Stimulated activated CD8-positive, alpha-beta memory T cell treated with anti-CD3 and anti-CD28 coated beads, Interleukin-7, amount 100 ng/mL, for 4 hours (primary cell): Measurements from ENCODE around the gene UBE2E2.

Experiments
- DNase-seq, 2 donors: peaks; one replicate each; pipeline ENCODE4 v3.0.0-alpha.2; 2020; ENCODE audit warnings: low read depth in 2 of 2

Gene UBE2E2

DNA sequence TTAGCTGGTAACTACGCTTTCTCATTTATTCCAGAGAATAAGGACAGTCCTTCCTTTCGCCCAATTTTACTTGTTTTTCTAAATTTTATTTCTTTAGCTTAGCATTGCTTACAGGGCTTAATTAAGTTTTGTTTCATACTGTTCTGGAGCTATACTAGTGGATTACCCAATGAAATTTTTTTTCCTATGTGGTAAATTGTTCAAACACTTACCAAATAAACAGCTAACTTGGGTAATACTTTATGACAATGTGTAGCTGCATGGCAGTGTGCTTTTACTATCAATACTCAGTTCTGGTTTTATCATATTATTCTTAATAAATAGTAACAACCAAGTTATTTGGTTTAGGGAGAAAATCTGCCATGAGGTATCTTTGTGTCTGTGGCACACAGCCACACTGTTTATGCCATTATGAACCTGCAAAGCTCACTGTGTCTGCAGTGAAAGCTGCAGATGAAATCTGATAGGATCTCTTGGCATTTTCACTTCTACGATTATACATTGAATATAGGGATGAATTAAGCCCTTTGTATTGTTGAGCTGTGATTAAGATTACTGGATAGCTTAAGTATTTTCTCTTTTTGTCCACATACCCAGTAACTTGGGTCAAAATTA, 37.2 kb downstream of the UBE2E2 start:
- DNase-seq, result no peak

DNA sequence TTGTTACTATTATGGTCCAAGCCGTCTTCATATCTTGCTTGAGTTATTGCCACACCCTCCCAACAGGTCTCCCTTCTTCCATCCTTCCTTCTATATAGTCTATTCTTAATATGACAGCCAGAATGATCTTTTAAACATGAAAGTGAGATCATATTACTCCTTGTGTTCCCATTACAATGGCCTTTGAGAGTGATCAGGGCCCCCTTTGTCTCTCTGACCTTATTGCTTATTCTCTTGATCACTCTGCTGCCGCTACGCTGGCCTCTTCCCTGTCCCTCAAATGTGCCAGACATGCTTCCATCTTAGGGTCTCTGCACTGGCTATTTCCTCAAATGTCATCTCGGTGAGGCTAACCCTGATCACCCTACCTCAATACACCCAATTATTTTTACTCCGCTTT, 38.1 kb downstream of the UBE2E2 start:
- no peak for DNase-seq

DNA sequence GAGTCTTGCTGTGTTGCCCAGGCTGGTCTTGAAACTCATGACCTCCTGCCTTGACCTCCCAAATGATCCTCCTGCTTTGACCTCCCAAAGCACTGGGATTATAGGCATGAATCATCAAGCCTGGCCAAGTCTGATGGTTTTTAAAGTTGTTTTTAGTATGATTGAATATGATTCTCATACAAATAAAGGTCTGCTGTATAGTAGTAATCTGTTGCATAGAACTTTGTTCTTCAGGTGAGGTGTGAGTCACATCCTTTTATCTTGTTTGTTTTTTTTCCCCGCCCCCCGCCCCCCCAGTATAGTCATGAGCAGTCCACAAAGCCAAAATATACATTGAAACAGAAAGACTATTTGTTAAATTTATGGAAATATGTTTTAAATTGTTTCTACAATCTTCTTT, 39.0 kb downstream of the UBE2E2 start:
- DNase-seq, result no peak

DNA sequence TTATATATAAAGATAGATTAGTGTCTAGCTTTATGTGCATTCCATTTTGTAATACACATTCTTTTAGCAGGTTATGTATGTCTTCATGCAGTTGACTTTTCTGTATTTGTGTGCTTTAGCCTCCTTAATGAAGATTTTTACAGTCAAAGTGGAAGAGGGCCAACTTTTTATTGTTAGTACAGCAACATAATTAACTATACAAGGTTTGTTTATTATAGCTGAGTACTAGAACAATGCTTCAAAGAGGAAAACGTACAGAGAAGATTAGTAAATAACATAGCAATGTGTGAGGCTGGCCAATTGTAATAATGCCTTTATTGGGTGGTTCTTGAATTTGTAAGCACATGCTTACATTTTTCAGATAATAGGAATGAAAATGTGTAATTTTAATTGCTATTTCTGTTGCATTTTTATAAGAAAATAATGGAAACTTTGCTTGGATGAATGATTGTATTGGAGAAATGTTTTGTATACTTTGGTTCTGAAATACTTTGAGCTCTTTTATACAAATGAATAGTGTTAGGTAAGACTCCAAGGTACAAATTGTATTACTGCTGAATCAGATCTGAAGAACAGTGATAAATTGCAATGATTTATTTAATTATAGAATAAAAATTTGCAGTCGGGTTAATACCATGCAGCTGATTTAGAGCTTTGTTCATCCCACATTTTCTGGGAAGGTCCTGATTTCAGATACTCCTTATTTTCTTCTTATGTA, 41.4 kb downstream of the UBE2E2 start:
- DNase-seq, result no peak

DNA sequence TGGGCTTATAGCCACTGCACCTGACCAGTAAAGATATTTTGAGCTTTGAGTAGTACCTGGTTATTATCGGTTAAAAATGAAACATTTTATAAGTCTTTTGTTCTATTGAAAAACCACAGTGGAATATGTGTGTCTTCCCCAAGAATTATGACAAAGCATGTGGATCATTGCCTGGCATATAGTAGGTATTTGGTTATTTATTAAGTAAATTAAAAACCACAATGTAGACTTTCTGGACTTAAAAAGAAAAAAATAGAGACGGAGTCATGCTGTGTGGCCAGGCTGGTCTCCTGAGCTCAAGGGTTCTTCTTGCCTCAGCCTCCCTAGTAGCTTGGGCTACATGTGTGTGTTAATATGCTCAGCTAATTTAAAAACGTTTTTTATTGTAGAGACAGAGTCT, 43.5 kb downstream of the UBE2E2 start:
- no peak for DNase-seq

DNA sequence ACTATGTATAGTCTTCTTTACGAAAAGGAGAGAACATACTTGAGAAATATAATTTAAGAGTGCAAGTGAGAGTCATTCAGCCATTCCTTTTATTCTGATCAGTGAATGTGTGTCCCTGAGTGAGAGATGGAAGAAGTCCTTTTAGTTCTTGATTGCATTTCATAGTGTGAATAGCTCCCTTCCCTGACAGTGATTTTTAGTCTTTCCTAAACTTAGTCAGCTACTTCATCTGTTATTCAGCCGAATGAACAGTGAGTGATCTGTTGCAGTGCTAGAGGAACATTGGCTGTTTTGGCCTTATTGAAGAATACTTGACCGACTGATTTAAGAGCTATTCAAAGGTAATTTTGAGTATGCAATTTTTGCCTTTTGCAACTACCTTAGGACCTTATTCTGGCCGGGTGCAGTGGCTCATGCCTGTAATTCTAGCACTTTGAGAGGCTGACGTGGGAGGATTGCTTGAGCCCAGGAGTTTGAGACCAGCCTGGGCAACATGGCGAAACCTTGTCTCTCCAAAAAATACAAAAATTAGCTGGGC, 45.5 kb downstream of the UBE2E2 start:
- no peak for DNase-seq

DNA sequence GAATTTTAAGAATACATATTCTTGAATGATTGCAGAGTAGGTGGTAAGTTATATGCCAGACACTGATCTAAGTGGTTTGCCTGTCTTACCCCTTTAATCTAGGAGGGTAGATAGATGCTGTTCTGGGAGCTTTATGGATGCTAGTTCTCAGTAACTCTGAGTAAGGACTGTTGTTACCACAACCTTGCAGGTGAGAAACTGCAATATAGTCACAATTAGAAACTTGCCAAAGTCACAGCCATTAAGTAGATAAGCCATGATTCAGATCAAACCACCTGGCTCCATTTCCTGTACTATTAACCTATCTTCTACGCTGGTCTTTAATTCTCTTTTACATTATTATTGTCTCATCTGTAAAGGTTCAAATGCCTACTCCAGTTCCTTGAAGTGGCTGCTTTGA, 46.8 kb downstream of the UBE2E2 start:
- no peak for DNase-seq

DNA sequence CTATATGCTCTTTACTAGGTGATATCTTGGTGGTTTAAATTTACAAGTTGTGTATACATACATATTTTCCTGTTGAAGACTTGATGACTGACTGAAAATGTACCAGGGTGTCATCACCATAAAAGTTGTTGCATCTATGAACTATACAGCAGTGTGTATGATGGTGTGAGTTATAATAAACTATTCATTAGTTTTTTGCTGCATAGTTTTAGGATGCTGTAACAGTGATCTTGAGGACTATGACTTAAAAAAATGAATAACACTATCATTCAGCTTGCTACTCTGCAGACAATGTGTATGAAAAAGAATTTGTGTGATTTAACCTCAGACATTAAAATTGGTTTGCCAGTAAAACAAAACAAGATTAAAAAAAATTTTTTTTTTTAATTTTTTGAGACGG, 49.0 kb downstream of the UBE2E2 start:
- DNase-seq, result no peak

DNA sequence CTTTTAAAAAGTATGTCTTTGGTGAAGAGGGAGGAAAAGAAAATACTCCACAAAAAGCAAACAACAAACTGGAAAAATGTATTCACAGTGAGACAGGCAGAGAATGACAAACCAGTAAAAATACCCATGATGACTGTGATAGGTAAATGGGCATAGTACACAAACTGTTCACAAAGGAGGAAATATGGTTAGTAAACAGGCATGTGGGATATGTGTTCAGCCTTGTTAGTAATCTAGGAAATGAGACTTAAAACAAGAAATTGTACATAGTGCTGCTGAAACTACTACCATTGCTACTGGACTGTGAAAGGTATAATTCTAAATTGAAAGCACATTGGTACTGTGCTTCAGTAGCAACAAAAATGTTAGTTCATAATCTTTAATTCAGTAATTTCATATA, 50.1 kb downstream of the UBE2E2 start:
- DNase-seq, result no peak

DNA sequence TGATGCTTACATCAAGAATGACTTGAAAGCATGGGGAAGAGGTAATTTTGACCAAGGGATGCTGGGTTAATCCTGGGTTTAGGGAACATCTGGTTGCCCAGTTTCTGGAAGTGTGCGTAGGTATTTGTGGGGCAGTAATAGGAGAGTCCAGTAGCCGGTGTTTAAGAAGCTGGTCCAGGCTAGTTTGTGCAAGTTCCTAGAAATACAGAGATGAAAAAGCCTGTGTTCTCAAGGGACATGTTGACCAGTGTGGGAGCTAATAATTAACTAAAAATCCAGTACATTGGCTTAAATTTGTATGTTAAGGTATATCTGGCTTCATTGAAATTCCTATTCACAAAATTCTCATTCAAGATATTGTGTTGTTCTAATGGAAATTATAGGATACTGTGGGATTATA, 51.2 kb downstream of the UBE2E2 start:
- DNase-seq, result no peak

DNA sequence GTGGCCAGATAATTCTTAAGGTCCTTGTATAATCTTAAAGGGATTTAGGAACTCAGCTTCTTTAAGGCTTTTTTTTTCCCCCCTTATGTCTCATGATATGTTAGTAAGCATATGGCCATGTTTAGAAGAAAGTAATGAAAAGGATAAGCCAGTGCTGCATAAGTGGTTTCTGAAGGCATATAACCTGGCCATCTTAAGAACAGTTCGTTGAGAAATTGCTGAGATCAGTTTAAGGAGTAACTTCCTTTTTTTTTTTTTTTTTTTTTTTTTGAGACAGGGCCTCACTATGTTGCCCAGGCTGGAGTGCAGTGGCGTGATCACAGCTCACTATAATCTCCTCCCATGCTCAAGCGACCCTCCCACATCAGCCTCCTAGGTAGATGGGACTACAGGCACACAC, 51.7 kb downstream of the UBE2E2 start:
- no peak for DNase-seq

DNA sequence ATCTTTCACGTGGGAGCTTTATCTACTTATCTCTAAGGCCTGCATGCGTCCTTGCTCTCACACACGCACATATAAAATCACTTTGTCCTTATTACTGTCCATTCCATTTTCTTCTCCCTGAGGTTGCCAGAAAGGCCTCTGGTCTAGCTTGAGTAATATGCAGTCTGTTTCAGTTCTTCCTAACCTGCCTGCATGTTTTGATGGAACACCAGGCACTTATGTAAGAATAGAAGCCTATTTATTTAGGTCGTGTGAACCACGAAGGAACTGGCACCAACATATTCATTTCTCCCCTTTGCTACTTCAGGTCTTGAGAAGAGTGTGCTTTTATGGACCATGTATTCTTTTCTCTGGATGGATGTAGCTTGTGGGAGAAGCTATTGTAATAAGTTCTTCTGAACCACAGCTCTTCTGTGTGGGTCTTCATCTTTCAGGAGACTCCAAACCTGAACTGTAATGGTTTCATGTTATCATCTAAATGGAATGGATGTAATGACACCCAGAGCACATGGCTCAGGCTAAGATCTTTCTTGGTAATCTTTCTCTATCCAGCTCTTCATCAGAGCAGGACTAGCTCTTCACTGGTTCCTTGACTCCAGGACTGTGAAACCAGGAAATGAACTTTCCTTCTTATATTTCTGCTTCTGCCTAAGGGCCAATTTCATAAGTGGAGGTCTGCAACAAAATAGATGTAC, 53.8 kb downstream of the UBE2E2 start:
- no peak for DNase-seq

DNA sequence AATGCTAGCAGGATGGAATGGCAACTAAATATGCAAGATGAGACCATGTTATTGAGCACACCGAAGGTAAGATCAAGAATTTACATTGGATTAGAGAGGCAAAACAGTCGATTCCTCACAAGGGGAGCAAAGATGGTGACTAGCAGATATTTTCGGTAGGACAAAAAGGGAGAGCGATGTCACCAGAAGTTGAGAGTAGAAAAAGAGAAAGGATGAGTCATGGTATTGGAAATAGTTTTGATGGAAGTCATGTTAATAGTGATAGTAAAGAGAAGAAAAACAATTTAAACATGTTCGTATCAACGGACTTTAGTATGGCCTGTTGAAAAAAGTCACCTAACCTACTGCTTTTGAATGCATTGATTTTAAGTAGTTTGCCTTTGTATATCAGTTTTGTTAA, 55.0 kb downstream of the UBE2E2 start:
- no peak for DNase-seq

DNA sequence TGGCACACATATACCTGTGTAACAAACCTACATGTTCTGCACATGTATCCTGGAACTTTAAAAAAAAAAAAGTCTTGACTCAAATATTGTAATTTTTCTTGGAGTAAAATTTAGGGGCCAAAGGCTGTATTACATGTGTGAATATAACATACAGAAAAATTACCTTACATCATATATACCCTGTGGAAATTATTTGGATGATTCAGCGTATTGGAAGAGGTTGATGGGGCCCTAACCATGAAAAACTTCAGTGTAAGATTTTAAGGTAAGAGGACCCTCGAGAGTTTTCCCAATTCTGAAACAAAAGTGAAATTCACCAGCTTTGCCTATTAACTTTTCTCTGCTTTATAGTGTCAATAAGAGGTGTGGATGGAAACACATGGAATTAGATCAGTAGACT, 56.4 kb downstream of the UBE2E2 start:
- no peak for DNase-seq

DNA sequence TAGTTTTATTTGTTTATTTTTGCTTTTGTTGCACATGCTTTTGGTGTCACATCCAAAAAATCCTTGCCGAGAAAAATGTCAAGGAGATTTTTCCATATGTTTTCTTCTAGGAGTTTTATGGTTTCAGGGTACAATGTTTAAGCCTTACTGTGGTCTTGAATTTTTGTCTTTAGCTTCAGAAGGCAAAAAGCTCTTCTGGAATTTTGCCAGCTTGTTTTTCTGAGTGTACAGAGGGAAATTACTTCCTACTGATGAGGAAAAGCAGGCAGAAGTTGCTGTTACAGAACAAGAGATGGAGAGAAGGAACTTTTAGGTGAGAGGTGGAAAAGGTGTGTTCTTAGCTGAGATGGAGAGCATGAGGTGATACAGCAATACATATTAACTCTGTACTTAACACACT, 59.6 kb downstream of the UBE2E2 start:
- no peak for DNase-seq

DNA sequence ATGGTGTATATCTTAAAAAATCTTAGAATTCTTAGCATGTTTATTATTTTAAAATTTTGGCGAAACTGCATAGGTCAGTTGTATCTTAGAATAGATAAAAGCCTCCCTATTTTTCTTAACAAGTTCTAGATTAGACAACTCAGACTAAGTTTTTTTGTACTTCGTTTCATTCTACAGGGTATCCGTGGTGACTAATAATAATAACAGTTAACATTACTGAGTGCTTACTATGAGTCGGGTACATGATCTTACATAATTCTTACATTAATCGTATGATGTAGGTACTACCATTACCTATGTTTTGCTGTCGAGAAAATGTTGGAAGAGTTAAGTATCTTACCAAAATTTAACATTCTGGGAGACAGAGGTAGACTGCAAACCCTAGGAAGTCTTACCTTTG, 60.7 kb downstream of the UBE2E2 start:
- DNase-seq, result no peak

DNA sequence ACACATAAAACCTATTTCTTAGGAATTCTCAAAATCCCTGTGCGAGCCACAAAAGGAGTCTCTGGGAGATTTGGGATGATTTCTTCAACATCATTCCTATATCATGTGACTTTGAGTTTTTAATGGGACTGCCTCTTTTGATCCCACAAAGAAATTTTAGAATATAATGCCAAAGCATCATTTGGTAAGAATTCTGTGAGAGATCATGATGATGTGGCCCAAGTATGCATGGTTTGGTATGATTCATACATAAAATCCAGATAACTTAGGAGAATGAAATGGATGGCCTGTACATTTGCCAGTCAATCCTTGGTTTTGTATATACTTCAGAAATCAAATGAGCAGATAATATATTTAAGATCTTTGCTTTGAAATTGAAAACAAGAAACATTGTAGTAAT, 61.3 kb downstream of the UBE2E2 start:
- no peak for DNase-seq

DNA sequence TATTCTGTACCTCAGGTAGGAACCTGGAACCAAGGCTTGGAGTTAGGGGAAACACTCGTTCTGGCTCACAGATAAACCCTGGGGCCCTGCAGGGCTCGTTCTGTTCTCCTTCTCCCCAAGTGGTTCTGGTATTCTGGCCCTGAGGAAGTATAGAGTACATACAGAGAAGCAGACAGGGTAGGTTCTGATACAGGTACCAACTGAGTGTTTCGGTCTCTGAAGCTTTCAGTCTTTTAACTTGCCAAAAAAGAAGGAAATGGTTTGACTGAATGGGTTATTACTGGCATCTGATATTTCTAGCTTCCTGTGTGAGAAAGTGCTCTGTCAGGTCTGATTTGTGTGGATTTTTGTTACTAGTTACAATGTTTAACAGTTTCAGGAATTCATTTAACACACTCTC, 67.3 kb downstream of the UBE2E2 start:
- no peak for DNase-seq

DNA sequence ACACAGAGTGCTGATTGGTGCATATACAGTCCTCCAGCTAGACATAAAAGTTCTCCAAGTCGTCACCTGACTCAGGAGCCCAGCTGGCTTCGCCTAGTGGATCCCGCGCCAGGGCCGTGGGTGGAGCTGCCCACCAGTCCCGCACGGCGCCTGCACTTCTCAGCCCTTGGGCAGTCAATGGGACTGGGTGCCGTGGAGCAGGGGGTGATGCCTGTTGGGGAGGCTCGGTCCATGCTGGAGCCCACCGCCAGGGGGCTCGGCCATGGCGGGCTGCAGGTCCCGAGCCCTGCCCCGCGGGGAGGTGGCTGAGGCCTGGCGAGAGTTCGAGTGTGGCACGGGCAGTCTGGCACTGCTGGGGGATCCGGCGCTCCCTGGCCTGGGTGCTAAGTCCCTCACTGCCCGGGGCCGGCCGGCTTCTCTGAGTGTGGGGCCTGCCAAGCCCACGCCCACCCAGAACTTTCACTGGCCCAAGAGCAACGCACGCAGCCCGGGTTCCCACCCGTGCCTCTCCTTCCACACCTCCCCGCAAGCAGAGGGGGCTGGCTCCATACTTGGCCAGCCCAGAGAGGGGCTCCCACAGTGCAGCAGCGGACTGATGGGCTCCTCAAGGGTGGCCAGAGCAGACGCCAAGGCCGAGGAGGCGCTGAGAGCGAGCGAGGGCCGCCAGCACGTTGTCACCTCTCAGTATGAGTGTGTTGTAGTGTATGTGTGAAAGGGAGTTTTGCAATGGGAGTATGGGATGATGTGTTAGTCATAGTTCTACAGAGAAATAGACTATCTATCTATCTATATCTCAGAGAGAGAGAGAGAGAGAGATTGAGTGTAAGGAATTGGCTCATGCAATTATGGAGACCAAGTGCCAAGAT, 69.0 kb downstream of the UBE2E2 start:
- no peak for DNase-seq

DNA sequence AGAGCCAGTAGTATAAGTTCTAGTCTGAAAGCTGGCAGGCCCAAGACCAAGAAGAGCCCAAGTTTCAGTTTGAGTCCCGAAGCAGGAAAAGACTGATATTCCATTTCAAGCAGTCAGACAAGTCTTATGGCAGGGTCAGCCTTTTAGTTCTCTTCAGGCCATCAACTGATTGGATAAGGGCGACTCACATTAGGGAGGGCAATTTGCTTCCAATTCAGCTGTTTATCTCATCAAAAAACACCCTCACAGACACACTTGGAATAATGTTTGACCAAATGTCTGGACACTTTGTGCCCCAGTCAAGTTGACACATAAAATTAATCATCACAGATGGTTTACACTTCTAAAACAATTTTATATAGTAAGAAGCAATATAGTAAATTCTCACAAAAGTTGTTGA, 69.7 kb downstream of the UBE2E2 start:
- DNase-seq, result no peak

DNA sequence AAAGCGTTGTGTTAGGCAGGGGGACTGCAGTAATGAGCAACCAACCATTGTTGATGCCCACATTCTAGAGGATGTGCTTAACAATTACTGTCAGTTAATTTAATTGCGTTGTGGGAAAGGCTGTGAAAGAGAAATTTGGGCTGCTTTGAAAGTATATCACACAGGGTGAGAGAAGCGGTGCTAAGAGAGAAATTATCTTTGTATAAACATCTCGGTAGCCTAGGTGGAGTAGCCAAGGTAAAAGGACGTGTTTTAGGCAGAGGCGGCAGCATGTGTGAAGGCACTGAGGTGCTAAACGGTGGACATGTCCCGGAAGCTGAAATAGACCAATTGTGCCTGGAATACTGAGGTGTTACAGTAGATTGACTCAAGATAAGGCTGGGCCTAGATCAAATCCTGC, 71.9 kb downstream of the UBE2E2 start:
- DNase-seq, result no peak

DNA sequence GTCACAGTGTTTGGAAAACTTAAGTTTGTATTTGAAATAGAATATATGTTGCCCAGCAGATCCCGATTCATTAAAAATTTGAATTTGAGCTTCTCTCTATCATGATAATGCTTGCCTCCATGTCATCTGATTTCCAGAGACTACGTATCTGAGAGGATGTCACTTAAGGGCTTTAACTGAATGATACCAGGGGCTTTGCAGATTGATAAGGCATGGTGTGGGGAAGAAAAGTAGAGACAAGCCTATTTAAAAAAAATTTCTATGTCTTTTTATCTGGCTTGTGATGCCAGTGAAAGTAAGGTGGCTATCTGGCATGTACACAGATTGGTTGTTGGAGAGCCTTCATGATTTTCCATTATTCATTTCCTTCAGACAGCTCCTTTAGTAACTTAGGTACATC, 72.7 kb downstream of the UBE2E2 start:
- no peak for DNase-seq
